Measurements from ENCODE around the gene SFXN1. TPM values are rescaled to one million over a fixed set of nuclear protein-coding genes. Genes with fewer than 3 reads are reported as not detected.
"Not testable (repeated sequence)": the region's sequence is repeated elsewhere in the genome, so short reads cannot be mapped to it uniquely, and the experiment has no call there.

SFXN1 gene
- total RNA-seq, 4 donors from 2014 or later: 28.0 to 48.1 (median 36.0) TPM

DNA sequence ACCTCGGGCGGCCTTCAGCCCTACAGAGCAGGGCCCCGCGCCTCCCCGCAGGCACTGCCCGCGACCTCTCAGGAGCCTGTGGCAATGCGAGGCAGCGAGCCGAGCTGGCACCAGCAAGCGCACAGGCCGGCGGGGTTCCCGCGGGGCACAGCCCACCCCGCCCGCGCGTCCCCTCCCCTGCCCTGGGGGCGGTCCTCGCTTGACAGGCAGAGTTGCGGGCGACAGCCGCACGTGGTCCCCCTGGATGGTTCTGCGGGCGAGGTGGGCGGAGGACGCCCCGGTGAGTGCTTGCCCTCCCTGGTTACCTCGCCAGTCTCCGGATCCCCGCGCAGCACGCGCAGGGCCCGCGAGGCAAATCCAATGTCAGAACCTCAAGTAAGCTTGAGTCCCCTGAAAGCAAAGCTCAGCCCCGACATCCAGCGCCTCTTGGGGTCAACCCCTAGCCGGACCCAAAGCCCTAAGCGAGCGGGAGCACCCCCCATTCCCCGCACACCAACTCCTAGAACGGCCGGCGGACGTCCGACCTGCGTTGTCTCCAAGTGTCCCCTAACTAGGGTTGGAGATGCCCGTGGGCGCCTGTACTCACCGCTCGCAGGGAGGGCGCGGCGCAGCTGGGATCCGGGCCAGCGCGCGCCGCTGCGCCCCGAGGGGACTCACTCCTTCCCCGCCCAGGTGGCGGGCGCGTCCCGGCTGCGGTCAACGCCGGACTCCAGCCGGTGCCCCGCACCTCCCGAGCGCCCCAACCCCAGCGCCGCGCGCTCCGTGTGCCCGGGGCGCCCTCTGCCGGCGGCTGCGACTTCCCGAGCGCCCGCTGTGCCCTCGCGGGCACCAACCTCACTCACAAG, 34.1 kb upstream of the SFXN1 start, which contains the start of gene DRD1:
Gene DRD1, minus strand, starts transcription at position 123 of the 845 bp plus-strand sequence. CDS start 1,083 bp downstream, outside the sequence.
- Histone ChIP-seq H3K4me1 (peaks cover 5 to 15% of the 10 kb centered on the region in 2 donors), H3K9me3 (no peaks in the 10 kb centered on the region), H3K27ac (no peak within 1 kb of the TSS), H3K36me3 (no peaks in the 10 kb centered on the region), H3K4me3 (replicated peaks in 1 of 3) (no peak within 1 kb of the TSS), H3K27me3 (peaks cover 8% of the 10 kb centered on the region)
- intact Hi-C loops (cut with DNase I): loop anchor here (5.0 kb wide), 1 partner anchor 492 kb away; no protein-coding TSS in a partner anchor
- WGBS, 2 donors: 0 to 3% methylated on average over 9 to 29 of the region's 91 CpGs
- peak; percentile 33 to 38 for DNase-seq
- TF ChIP-seq, protein P1, sequence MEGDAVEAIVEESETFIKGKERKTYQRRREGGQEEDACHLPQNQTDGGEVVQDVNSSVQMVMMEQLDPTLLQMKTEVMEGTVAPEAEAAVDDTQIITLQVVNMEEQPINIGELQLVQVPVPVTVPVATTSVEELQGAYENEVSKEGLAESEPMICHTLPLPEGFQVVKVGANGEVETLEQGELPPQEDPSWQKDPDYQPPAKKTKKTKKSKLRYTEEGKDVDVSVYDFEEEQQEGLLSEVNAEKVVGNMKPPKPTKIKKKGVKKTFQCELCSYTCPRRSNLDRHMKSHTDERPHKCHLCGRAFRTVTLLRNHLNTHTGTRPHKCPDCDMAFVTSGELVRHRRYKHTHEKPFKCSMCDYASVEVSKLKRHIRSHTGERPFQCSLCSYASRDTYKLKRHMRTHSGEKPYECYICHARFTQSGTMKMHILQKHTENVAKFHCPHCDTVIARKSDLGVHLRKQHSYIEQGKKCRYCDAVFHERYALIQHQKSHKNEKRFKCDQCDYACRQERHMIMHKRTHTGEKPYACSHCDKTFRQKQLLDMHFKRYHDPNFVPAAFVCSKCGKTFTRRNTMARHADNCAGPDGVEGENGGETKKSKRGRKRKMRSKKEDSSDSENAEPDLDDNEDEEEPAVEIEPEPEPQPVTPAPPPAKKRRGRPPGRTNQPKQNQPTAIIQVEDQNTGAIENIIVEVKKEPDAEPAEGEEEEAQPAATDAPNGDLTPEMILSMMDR (IDR thresholded peaks at IDR 0.05): peak in 5 of 6 experiments; percentile 32 to 85 (median 63)
- no peak for TF ChIP-seq POLR2A (IDR thresholded peaks at IDR 0.05)

DNA sequence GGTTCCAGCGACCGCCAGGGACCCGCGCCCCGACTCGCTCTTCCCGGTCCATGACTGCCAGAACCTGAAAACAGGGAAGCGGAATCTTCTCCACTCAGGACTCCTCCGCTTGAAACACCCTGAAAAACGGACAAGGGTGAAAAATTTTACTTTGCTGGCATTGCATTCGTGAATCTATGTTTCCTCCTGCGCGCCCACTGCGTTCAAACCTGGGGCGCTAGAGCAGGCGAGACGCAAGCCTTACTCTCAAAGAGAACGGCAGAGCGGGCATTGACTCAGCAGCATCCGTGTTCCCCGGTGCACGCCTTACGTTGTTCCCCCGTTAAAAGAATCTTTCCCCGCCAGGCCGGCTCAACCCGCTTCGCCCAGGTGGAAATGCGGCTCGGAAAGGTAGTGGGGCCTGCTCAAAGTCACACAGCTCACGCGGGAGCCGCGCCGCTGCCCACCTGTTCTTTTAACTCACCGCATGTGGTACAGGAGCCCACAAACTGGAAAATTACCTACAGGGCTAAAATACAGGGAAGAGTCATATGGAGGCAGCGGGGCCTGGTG, 33.4 kb upstream of the SFXN1 start:
- TF ChIP-seq, protein P1 (IDR thresholded peaks at IDR 0.05): peak in 1 of 6 experiments; percentile 24
- no peak for TF ChIP-seq POLR2A (IDR thresholded peaks at IDR 0.05)
- intact Hi-C loops (cut with DNase I): loop anchor here (5.0 kb wide), 1 partner anchor 493 kb away; no protein-coding TSS in a partner anchor
- no peak overlapping the region for H3K4me3 ChIP-seq (replicated peaks in 1 of 3)
- no peaks in the 10 kb centered on the region for H3K36me3 ChIP-seq
- DNase-seq: no peak
- 24 to 35% methylated on average over 27 to 36 of the region's 37 CpGs for WGBS, 2 donors
- peaks cover 8% of the 10 kb centered on the region for H3K27me3 ChIP-seq
- no peak overlapping the region for H3K27ac ChIP-seq
- peaks cover 5 to 15% of the 10 kb centered on the region in 2 donors for H3K4me1 ChIP-seq
- H3K9me3 ChIP-seq: no peaks in the 10 kb centered on the region

DNA sequence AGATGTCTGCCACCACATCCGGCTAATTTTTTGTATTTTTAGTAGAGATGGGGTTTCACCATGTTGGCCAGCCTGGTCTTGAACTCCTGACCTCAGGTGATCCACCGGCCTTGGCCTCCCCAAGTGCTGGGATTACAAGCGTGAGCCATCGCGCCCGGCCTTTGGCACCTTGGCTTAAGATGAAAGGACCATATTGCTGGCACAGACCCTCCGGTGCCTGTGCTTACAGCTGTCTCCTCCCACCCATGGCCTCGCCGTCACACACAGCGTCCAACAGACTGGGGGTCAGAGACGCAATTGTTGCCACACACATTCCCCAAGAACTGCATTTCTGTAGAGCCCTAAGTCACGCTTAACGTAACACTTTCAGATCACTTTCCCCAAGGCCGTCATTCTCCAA, 32.0 kb upstream of the SFXN1 start:
- H3K27ac ChIP-seq; H3K4me3 ChIP-seq (replicated peaks in 1 of 3); intact Hi-C loops (cut with DNase I); H3K27me3 ChIP-seq; DNase-seq; H3K36me3 ChIP-seq; H3K9me3 ChIP-seq: not testable (repeated sequence)
- WGBS, 2 donors: 84 to 87% methylated on average over 14 of the region's 14 CpGs
- peaks cover 5 to 15% of the 10 kb centered on the region in 2 donors for H3K4me1 ChIP-seq

DNA sequence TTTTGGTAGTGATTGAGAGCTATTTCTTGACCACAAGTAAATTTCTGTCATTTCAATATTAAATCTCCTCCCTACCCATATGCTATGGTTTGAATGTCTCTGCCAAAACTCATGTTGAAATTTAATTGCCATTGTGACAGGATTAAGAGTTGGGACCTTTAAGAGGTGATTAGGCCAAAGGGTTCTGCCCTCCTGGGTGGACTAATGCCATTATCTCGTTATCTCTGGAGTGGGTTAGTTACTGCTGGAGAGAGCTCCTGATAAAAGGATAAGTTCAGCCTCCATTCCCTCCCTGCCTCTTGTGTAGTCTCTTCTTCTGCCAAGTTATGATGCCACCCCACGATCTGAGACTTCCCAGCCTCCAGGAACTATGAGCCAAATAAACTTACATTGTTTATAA, 30.8 kb upstream of the SFXN1 start:
- intact Hi-C loops (cut with DNase I): no loop called here
- no peak overlapping the region for H3K4me3 ChIP-seq (replicated peaks in 1 of 3)
- H3K27ac ChIP-seq: no peak overlapping the region
- H3K36me3 ChIP-seq: no peaks in the 10 kb centered on the region
- DNase-seq: no peak
- no peaks in the 10 kb centered on the region for H3K9me3 ChIP-seq
- H3K27me3 ChIP-seq: peaks cover 8% of the 10 kb centered on the region
- 41 to 54% methylated on average over 2 of the region's 2 CpGs for WGBS, 2 donors
- peaks cover 5 to 15% of the 10 kb centered on the region in 2 donors for H3K4me1 ChIP-seq
- TF ChIP-seq, protein P1 (IDR thresholded peaks at IDR 0.05): no peak
- TF ChIP-seq POLR2A (IDR thresholded peaks at IDR 0.05): no peak

DNA sequence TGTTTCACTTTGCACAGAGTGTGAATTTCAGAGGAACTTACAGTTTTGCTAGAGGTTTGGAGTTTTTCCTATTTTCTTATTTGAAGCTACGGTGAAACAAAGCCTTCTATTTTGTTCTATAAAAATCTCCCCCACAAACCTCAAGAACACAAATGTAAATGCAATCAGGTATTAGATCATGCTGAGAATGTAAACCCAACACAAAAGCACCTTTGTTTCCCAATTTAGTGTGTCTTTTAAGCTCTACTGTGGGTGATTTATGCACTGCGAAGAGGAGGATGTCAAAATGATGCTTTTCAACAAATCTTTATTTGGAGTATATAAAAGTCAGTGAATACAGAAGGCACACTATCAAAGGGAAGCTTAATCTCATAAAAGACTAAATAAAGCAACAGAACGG, 30.1 kb upstream of the SFXN1 start:
- H3K9me3 ChIP-seq: no peaks in the 10 kb centered on the region
- H3K27me3 ChIP-seq: peaks cover 8% of the 10 kb centered on the region
- no peak overlapping the region for H3K27ac ChIP-seq
- peaks cover 5 to 15% of the 10 kb centered on the region in 2 donors for H3K4me1 ChIP-seq
- DNase-seq: no peak
- intact Hi-C loops (cut with DNase I): no loop called here
- H3K4me3 ChIP-seq (replicated peaks in 1 of 3): no peak overlapping the region
- TF ChIP-seq, protein P1 (IDR thresholded peaks at IDR 0.05): no peak
- no peak for TF ChIP-seq POLR2A (IDR thresholded peaks at IDR 0.05)
- no peaks in the 10 kb centered on the region for H3K36me3 ChIP-seq
- WGBS, 2 donors: 62 to 68% methylated on average over 3 of the region's 3 CpGs
